ENCODE results near the gene CREB3L1.

Gene CREB3L1

GRCh38 chr11:46364056-46364455 is 86.6 kb downstream of the CREB3L1 start:
- DNase-seq (ENCODE audit: low read depth, low spot score): no peak

GRCh38 chr11:46364791-46365190 is 87.3 kb downstream of the CREB3L1 start:
- no peak for DNase-seq (ENCODE audit: low read depth, low spot score)

GRCh38 chr11:46366260-46366659 is 88.8 kb downstream of the CREB3L1 start:
- no peak for DNase-seq (ENCODE audit: low read depth, low spot score)

GRCh38 chr11:46366661-46367161 is 89.2 kb downstream of the CREB3L1 start:
- no peak for DNase-seq (ENCODE audit: low read depth, low spot score)

GRCh38 chr11:46367244-46367915 is 89.9 kb downstream of the CREB3L1 start:
- no peak for DNase-seq (ENCODE audit: low read depth, low spot score)

- DNase-seq (ENCODE audit: low read depth, low spot score): no peak
These were observed 90.4 kb downstream of the CREB3L1 start for GRCh38 chr11:46367916-46368267.

GRCh38 chr11:46369458-46370152 is 92.1 kb downstream of the CREB3L1 start:
- DNase-seq (ENCODE audit: low read depth, low spot score): no peak

- DNase-seq (ENCODE audit: low read depth, low spot score): no peak
These were observed 92.8 kb downstream of the CREB3L1 start for GRCh38 chr11:46370253-46370652.
